GM13977 (cell line): ENCODE data around the gene DDX56.

Source experiments
- DNase-seq: peaks from one replicate; pipeline ENCODE4 v3.0.0; 2012; ENCODE audit warnings: low spot score
- in situ Hi-C: fragments of 300-500 bp; cut with MboI; formaldehyde crosslinking; loops from one replicate; pipeline ENCODE4 v1.12.0; 2022; ENCODE audit warnings: low sequenced_read_pairs, low pct_unique_long_range_greater_than_20kb, mixed read lengths, inconsistent platforms; ENCODE audit not compliant: unreplicated experiment
- TF ChIP-seq, protein P1 (sequence below): IDR thresholded peaks from 2 replicates; pipeline ENCODE4 v1.5.1; 2012; ENCODE audit warnings: mild to moderate bottlenecking, control low read depth; ENCODE audit not compliant: insufficient read depth; ENCODE audit errors: extremely low read depth, missing control alignments

The DDX56 gene

DNA sequence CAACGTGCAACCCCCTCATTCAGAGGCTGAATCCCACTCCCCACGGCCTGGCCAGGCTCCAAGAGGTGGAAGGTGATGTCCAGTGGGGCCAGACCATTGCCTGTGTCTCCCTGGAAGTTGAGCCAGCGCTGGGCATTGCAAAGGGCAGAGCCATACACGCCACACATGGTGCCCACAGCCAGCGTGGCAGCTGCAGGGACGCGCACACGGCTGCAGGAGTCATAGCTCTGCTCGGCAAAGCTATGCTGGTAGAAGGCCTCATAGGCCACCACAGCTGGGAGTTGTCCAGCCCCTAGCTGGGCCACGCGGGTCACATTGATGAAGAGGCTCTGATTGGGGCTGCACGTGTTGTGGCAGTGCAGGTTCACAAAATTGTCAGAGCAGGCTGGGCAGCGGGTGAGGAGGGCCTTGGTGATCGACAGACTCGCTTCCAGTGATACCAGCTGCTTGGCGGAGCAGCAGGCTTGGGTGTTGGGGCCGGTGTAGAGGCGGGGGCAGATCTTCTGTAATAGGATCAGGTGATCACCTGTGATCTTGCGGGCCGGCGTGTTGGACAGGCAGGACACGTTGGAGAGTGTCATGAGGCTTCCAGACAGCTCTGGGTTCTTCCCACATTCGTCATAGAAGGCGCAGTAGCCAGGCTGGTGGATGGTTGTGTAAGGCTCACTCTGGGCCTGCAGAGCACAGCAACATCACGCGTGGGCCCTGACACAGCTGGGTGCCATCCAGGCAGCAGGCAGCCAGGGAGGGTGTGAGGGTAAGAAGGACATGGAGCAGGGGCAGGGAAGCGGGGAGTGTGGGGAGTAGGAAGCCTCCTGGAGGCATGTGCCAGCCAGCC, 33.8 kb downstream of the DDX56 start:
- in situ Hi-C loops, result no loop called here
- TF ChIP-seq, protein P1, sequence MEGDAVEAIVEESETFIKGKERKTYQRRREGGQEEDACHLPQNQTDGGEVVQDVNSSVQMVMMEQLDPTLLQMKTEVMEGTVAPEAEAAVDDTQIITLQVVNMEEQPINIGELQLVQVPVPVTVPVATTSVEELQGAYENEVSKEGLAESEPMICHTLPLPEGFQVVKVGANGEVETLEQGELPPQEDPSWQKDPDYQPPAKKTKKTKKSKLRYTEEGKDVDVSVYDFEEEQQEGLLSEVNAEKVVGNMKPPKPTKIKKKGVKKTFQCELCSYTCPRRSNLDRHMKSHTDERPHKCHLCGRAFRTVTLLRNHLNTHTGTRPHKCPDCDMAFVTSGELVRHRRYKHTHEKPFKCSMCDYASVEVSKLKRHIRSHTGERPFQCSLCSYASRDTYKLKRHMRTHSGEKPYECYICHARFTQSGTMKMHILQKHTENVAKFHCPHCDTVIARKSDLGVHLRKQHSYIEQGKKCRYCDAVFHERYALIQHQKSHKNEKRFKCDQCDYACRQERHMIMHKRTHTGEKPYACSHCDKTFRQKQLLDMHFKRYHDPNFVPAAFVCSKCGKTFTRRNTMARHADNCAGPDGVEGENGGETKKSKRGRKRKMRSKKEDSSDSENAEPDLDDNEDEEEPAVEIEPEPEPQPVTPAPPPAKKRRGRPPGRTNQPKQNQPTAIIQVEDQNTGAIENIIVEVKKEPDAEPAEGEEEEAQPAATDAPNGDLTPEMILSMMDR, result no peak
- peak; percentile 10 for DNase-seq

DNA sequence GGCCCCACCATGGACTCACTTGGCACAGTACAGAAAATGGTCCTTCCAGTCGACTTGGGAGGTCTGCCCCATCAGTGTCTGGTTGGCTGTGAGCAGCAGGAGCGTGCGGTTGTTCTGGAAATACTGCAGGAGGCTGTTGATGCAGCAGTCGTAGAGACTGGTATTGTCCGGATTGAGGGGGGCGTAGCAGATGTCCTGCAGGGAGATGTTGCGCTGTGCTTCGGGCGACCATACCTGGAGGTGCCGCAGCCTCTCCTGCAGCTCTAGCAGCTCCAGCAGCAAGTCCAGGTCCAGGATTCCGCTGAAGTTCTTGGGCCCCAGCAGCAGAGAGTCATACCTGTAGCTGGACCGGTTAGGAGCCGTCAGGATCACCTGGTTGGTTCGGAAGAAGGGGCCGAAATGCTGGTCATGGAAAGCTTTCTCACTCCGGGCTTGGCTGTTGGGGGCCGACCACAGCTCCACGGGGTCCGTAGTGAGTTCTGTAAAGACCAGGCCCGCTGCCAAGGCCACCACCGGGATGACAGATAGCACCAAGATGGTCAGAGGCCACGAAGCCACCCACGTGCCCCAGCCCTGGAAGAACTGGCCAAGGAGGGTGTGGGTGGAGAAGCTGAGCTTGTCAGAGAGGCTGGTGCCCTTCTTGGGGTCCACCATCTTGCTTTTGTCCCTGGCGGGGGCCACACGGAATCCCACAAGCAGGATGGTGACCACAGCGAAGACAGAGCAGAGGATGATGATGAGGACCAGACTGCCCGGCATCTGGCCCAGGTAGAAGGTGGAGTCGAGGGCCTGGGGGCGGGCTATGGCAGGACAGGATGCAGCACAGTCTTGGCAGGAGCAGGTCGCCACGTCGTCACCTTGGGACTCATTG, 34.7 kb downstream of the DDX56 start:
- in situ Hi-C loops, result no loop called here
- TF ChIP-seq, protein P1, result no peak
- peak; percentile 8 for DNase-seq

DNA sequence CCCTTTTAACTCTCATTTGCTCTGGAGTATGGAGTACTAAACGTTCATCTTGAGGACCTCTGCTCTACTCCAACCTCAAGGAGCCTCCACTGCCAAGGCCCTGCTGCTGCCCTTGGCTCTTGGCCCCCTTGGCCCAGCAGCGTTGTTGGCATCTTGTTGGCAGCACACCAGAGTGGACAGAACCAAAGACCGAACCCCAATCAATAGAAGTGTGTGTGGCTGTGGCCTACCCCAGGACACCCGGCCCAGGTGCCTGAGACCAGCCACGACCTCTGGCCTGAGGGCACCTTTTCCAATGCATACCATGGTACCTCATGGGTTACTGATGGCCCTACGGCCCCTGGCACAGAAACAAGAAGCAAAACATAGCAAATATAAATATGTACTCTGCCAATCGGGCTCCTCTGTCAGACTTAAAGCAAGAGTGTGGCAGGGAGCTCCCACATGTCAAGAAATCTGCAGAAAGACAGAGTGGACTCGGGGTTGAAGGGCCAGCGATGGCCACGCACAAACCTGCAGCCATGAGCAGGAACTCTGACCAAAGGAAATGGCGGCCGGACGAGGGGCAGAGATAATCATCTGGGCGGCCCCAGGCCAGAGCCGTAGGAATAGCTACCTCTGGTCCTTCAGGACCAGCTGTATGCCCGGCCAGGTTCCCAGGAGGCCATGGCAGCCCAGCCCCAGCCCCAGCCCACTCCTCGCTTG, 35.5 kb downstream of the DDX56 start:
- in situ Hi-C loops, result no loop called here
- TF ChIP-seq, protein P1, result no peak
- DNase-seq, result peak; percentile 5

DNA sequence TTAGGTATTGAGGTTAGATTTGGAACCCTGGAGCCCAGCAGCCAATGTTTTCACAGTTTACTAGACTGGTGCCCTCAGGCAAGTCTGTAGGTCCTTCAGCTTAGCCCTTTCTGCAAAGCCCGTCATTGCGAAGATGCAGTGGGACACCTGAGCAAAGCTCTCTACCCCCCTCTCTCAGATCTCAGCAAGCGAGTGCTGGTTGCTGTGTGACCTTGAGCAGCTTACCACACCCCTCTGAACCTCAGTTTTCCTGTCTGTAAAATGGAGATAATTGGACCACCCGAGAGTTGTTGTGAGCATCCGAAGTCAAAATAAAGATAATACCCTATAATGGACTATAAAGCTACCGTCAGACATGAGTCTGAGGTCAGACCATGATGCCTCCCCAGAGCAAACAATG, 36.3 kb downstream of the DDX56 start:
- peak; percentile 12 for DNase-seq
- TF ChIP-seq, protein P1, result no peak
- in situ Hi-C loops, result no loop called here

DNA sequence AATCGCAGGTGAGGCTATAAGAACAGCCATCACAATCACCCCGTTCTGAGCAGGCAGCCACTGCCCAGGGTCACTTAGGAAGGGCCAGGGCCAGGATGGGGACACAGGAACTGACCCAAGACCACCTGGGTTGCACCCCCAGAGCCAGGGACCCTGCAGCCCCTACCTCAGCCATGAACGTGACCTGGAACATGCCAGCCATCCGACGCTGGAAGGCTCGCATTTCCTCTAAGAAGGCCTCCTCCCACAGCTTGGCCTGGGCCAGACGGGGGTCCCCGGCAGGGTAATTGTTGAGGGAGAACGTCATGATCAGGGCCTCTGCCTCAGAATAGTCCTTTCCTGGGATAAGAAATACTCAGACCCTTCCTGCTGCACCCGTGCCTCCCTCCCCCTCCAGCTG, 37.6 kb downstream of the DDX56 start:
- in situ Hi-C loops, result no loop called here

More for the DNA sequence above, 37.6 kb downstream of the DDX56 start:
- DNase-seq, result no peak
- TF ChIP-seq, protein P1, result no peak
